HG03558 (cell line): ENCODE measurements around the gene KIAA1210.

ENCODE experiments used
- ATAC-seq: cut with Tn5 transposase; IDR thresholded peaks from one replicate; pipeline ENCODE4 v1.9.1; 2021; ENCODE audit warnings: moderate number of reproducible peaks; ENCODE audit not compliant: unreplicated experiment; ENCODE audit errors: extremely low read depth

The KIAA1210 gene

GRCh38 chrX:119094819-119095218 lies 32.8 kb downstream of the KIAA1210 start:
- ATAC-seq = no peak

GRCh38 chrX:119093991-119094735 lies 33.4 kb downstream of the KIAA1210 start:
- ATAC-seq = no peak

GRCh38 chrX:119090627-119091026 lies 37.0 kb downstream of the KIAA1210 start:
- ATAC-seq = no peak

- no peak for ATAC-seq
Observed at GRCh38 chrX:119089619-119090018, 38.0 kb downstream of the KIAA1210 start.

GRCh38 chrX:119087121-119087520 lies 40.5 kb downstream of the KIAA1210 start:
- no peak for ATAC-seq

GRCh38 chrX:119084766-119085165 lies 42.8 kb downstream of the KIAA1210 start:
- ATAC-seq = no peak

- no peak for ATAC-seq
Observed at GRCh38 chrX:119082278-119082677, 45.3 kb downstream of the KIAA1210 start.

GRCh38 chrX:119075270-119076025 lies 52.2 kb downstream of the KIAA1210 start:
- ATAC-seq = no peak

GRCh38 chrX:119073911-119074310 lies 53.7 kb downstream of the KIAA1210 start:
- no peak for ATAC-seq

- no peak for ATAC-seq
Observed at GRCh38 chrX:119073200-119073905, 54.3 kb downstream of the KIAA1210 start.

GRCh38 chrX:119072744-119073143 lies 54.9 kb downstream of the KIAA1210 start, which contains the start of gene CT47C1:
CT47C1 (plus strand) TSS chrX:119072993; CDS start chrX:119073226, 233 bp downstream.
- no peak for ATAC-seq

- no peak for ATAC-seq
Observed at GRCh38 chrX:119071381-119071780, 56.2 kb downstream of the KIAA1210 start.

- no peak for ATAC-seq
Observed at GRCh38 chrX:119069762-119070161, 57.9 kb downstream of the KIAA1210 start.

GRCh38 chrX:119069128-119069527 lies 58.5 kb downstream of the KIAA1210 start:
- ATAC-seq = no peak

GRCh38 chrX:119067023-119067739 lies 60.4 kb downstream of the KIAA1210 start:
- no peak for ATAC-seq

- no peak for ATAC-seq
Observed at GRCh38 chrX:119063428-119063827, 64.2 kb downstream of the KIAA1210 start.

- no peak for ATAC-seq
Observed at GRCh38 chrX:119062750-119063374, 64.8 kb downstream of the KIAA1210 start.

GRCh38 chrX:119055687-119056086 lies 71.9 kb downstream of the KIAA1210 start:
- ATAC-seq = no peak

GRCh38 chrX:119045884-119046283 lies 81.7 kb downstream of the KIAA1210 start:
- ATAC-seq = no peak

- ATAC-seq = no peak
Observed at GRCh38 chrX:119042996-119043395, 84.6 kb downstream of the KIAA1210 start.
